Measurements from ENCODE around the gene PHF21A.

Gene PHF21A

GRCh38 chr11:45974806-45975205 is 146.4 kb downstream of the PHF21A start:
- DNase-seq = no peak

- no peak for DNase-seq
These were observed 147.7 kb downstream of the PHF21A start for GRCh38 chr11:45973601-45974000.

GRCh38 chr11:45968901-45969300 is 152.4 kb downstream of the PHF21A start:
- DNase-seq = no peak

- no peak for DNase-seq
These were observed 153.7 kb downstream of the PHF21A start for GRCh38 chr11:45967506-45967905.

- peak; percentile 49 for DNase-seq
These were observed 156.3 kb downstream of the PHF21A start for GRCh38 chr11:45964911-45965389.

GRCh38 chr11:45961751-45962240 is 159.5 kb downstream of the PHF21A start:
- DNase-seq = no peak

GRCh38 chr11:45960387-45961095 is 160.7 kb downstream of the PHF21A start:
- no peak for DNase-seq

GRCh38 chr11:45959851-45960250 is 161.4 kb downstream of the PHF21A start:
- no peak for DNase-seq

GRCh38 chr11:45949992-45950407 is 171.3 kb downstream of the PHF21A start:
- no peak for DNase-seq

GRCh38 chr11:45948356-45948755 is 172.9 kb downstream of the PHF21A start:
- no peak for DNase-seq

GRCh38 chr11:45947885-45948284 is 173.4 kb downstream of the PHF21A start:
- no peak for DNase-seq

GRCh38 chr11:45945397-45945999 is 175.8 kb downstream of the PHF21A start:
- DNase-seq = no peak

- no peak for DNase-seq
These were observed 178.9 kb downstream of the PHF21A start for GRCh38 chr11:45942381-45942780.

- no peak for DNase-seq
These were observed 180.0 kb downstream of the PHF21A start for GRCh38 chr11:45941285-45941684.

GRCh38 chr11:45939836-45940235 is 181.4 kb downstream of the PHF21A start:
- DNase-seq = no peak

- DNase-seq = no peak
These were observed 183.3 kb downstream of the PHF21A start for GRCh38 chr11:45937916-45938315.

- no peak for DNase-seq
These were observed 184.7 kb downstream of the PHF21A start for GRCh38 chr11:45936511-45937054.

- no peak for DNase-seq
These were observed 185.7 kb downstream of the PHF21A start for GRCh38 chr11:45935349-45936064.

- no peak for DNase-seq
These were observed 186.5 kb downstream of the PHF21A start for GRCh38 chr11:45934580-45935318.

- DNase-seq = no peak
These were observed 187.2 kb downstream of the PHF21A start for GRCh38 chr11:45933846-45934579.

- DNase-seq = no peak
These were observed 188.0 kb downstream of the PHF21A start for GRCh38 chr11:45933131-45933831.

All from activated CD8-positive, alpha-beta memory T cell treated with anti-CD3 and anti-CD28 coated beads, Interleukin-2, amount 50 U/mL, for 4 hours (primary cell).